ENCODE data around the gene PLXNA1. TPM values are rescaled to one million over a fixed set of nuclear protein-coding genes. Genes with fewer than 3 reads are reported as not detected.

PLXNA1 gene
- total RNA-seq, 2 experiments from 2014 or later: 6.6 to 7.5 TPM

- DNase-seq: no peak
- no peak overlapping the region for H3K27ac Mint-ChIP-seq
- H3K9me3 Mint-ChIP-seq: no peaks in the 10 kb centered on the region
- no peaks in the 10 kb centered on the region for H3K36me3 Mint-ChIP-seq
- H3K27me3 Mint-ChIP-seq: no peaks in the 10 kb centered on the region
- peaks cover 13% of the 10 kb centered on the region for H3K4me1 Mint-ChIP-seq
- no peak overlapping the region for H3K4me3 Mint-ChIP-seq
These were observed 2.4 kb downstream of the PLXNA1 start for GRCh38 chr3:126985132-126985985.

- no peak overlapping the region for H3K4me3 Mint-ChIP-seq
- H3K9me3 Mint-ChIP-seq: no peaks in the 10 kb centered on the region
- peaks cover 13% of the 10 kb centered on the region for H3K4me1 Mint-ChIP-seq
- H3K36me3 Mint-ChIP-seq: no peaks in the 10 kb centered on the region
- no peak overlapping the region for H3K27ac Mint-ChIP-seq
- no peaks in the 10 kb centered on the region for H3K27me3 Mint-ChIP-seq
- no peak for DNase-seq
These were observed 3.1 kb downstream of the PLXNA1 start for GRCh38 chr3:126986001-126986400.

- Mint-ChIP-seq H3K36me3 (no peaks in the 10 kb centered on the region), H3K27ac (no peak overlapping the region), H3K4me1 (peaks cover 6% of the 10 kb centered on the region), H3K4me3 (no peak overlapping the region), H3K27me3 (no peaks in the 10 kb centered on the region), H3K9me3 (no peaks in the 10 kb centered on the region)
- DNase-seq: no peak
These were observed 4.2 kb downstream of the PLXNA1 start for GRCh38 chr3:126987129-126987528.

- Mint-ChIP-seq H3K9me3 (no peaks in the 10 kb centered on the region), H3K27ac (no peak overlapping the region), H3K4me1 (peaks cover 4% of the 10 kb centered on the region), H3K4me3 (no peak overlapping the region), H3K27me3 (no peaks in the 10 kb centered on the region), H3K36me3 (no peaks in the 10 kb centered on the region)
- DNase-seq: no peak
These were observed 4.7 kb downstream of the PLXNA1 start for GRCh38 chr3:126987596-126987995.

- Mint-ChIP-seq H3K36me3 (no peaks in the 10 kb centered on the region), H3K4me1 (peaks cover 4% of the 10 kb centered on the region), H3K27me3 (no peaks in the 10 kb centered on the region), H3K9me3 (no peaks in the 10 kb centered on the region), H3K4me3 (no peak overlapping the region), H3K27ac (no peak overlapping the region)
- no peak for DNase-seq
These were observed 5.6 kb downstream of the PLXNA1 start for GRCh38 chr3:126988451-126989021.

- Mint-ChIP-seq H3K4me1 (peaks cover 2% of the 10 kb centered on the region), H3K9me3 (no peaks in the 10 kb centered on the region), H3K36me3 (no peaks in the 10 kb centered on the region), H3K27ac (no peak overlapping the region), H3K27me3 (no peaks in the 10 kb centered on the region), H3K4me3 (no peak overlapping the region)
- no peak for DNase-seq
These were observed 6.6 kb downstream of the PLXNA1 start for GRCh38 chr3:126989316-126990023.

- H3K4me1 Mint-ChIP-seq: peaks cover 2% of the 10 kb centered on the region
- DNase-seq: no peak
- H3K27ac Mint-ChIP-seq: no peak overlapping the region
- no peaks in the 10 kb centered on the region for H3K27me3 Mint-ChIP-seq
- H3K9me3 Mint-ChIP-seq: no peaks in the 10 kb centered on the region
- H3K4me3 Mint-ChIP-seq: no peak overlapping the region
- no peaks in the 10 kb centered on the region for H3K36me3 Mint-ChIP-seq
These were observed 7.2 kb downstream of the PLXNA1 start for GRCh38 chr3:126990024-126990700.

- no peak for DNase-seq
- Mint-ChIP-seq H3K4me3 (no peak overlapping the region), H3K27ac (no peak overlapping the region), H3K4me1 (peaks cover 2% of the 10 kb centered on the region), H3K27me3 (no peaks in the 10 kb centered on the region), H3K9me3 (no peaks in the 10 kb centered on the region), H3K36me3 (no peaks in the 10 kb centered on the region)
These were observed 8.0 kb downstream of the PLXNA1 start for GRCh38 chr3:126990890-126991289.

- Mint-ChIP-seq H3K4me3 (no peak overlapping the region), H3K27ac (no peak overlapping the region), H3K4me1 (peaks cover 2% of the 10 kb centered on the region), H3K27me3 (no peaks in the 10 kb centered on the region), H3K9me3 (no peaks in the 10 kb centered on the region), H3K36me3 (no peaks in the 10 kb centered on the region)
- DNase-seq: no peak
These were observed 8.7 kb downstream of the PLXNA1 start for GRCh38 chr3:126991366-126992200.

- Mint-ChIP-seq H3K4me3 (no peak overlapping the region), H3K4me1 (peaks cover 3% of the 10 kb centered on the region), H3K27ac (no peak overlapping the region), H3K9me3 (no peaks in the 10 kb centered on the region), H3K27me3 (no peaks in the 10 kb centered on the region), H3K36me3 (no peaks in the 10 kb centered on the region)
- DNase-seq: no peak
These were observed 9.3 kb downstream of the PLXNA1 start for GRCh38 chr3:126992216-126992615.

GRCh38 chr3:126992776-126993175 is 9.9 kb downstream of the PLXNA1 start:
- H3K9me3 Mint-ChIP-seq: no peaks in the 10 kb centered on the region
- H3K36me3 Mint-ChIP-seq: no peaks in the 10 kb centered on the region
- H3K27ac Mint-ChIP-seq: no peak overlapping the region
- no peaks in the 10 kb centered on the region for H3K27me3 Mint-ChIP-seq
- DNase-seq: no peak
- H3K4me3 Mint-ChIP-seq: no peak overlapping the region
- peaks cover 2% of the 10 kb centered on the region for H3K4me1 Mint-ChIP-seq

GRCh38 chr3:126993436-126993835 is 10.5 kb downstream of the PLXNA1 start:
- Mint-ChIP-seq H3K27ac (no peak overlapping the region), H3K36me3 (no peaks in the 10 kb centered on the region), H3K4me3 (no peak overlapping the region), H3K27me3 (no peaks in the 10 kb centered on the region), H3K4me1 (peaks cover 2% of the 10 kb centered on the region), H3K9me3 (no peaks in the 10 kb centered on the region)
- no peak for DNase-seq

GRCh38 chr3:126994661-126995245 is 11.8 kb downstream of the PLXNA1 start:
- Mint-ChIP-seq H3K27ac (no peak overlapping the region), H3K4me3 (no peak overlapping the region), H3K4me1 (peaks cover 2% of the 10 kb centered on the region), H3K36me3 (no peaks in the 10 kb centered on the region), H3K27me3 (no peaks in the 10 kb centered on the region), H3K9me3 (no peaks in the 10 kb centered on the region)
- no peak for DNase-seq

- Mint-ChIP-seq H3K9me3 (no peaks in the 10 kb centered on the region), H3K36me3 (no peaks in the 10 kb centered on the region), H3K4me1 (peaks cover 2% of the 10 kb centered on the region), H3K27me3 (no peaks in the 10 kb centered on the region), H3K4me3 (no peak overlapping the region), H3K27ac (no peak overlapping the region)
- DNase-seq: no peak
These were observed 12.4 kb downstream of the PLXNA1 start for GRCh38 chr3:126995254-126995780.

All from activated naive CD8-positive, alpha-beta T cell treated with anti-CD3 and anti-CD28 coated beads for 36 hours (primary cell).